Activated CD4-positive, alpha-beta T cell treated with anti-CD3 and anti-CD28 coated beads, Interleukin-2, amount 50 U/mL, for 48 hours (primary cell): Measurements from ENCODE around the gene NIN.
"Not testable (repeated sequence)": the region's sequence is repeated elsewhere in the genome, so short reads cannot be mapped to it uniquely, and the experiment has no call there.

Experiments used
- DNase-seq, 2 experiments: peaks; one replicate each; pipeline ENCODE4 v3.0.0-alpha.2; 2020

The NIN gene

GRCh38 chr14:50816395-50817047 lies 14.4 kb downstream of the NIN start:
- DNase-seq = no peak

- DNase-seq = not testable (repeated sequence)
Measured at GRCh38 chr14:50815526-50815925, 15.4 kb downstream of the NIN start.

GRCh38 chr14:50815058-50815457 lies 15.9 kb downstream of the NIN start:
- DNase-seq = not testable (repeated sequence)

- no peak for DNase-seq
Measured at GRCh38 chr14:50814161-50814560, 16.8 kb downstream of the NIN start.

GRCh38 chr14:50813544-50813863 lies 17.5 kb downstream of the NIN start:
- DNase-seq = no peak

- DNase-seq = no peak
Measured at GRCh38 chr14:50812856-50813543, 18.0 kb downstream of the NIN start.

- DNase-seq = no peak
Measured at GRCh38 chr14:50812180-50812579, 18.8 kb downstream of the NIN start.

GRCh38 chr14:50808053-50808452 lies 22.9 kb downstream of the NIN start:
- no peak for DNase-seq

- no peak for DNase-seq
Measured at GRCh38 chr14:50806241-50806933, 24.6 kb downstream of the NIN start.

- no peak for DNase-seq
Measured at GRCh38 chr14:50805396-50805795, 25.6 kb downstream of the NIN start.

GRCh38 chr14:50804181-50804721 lies 26.7 kb downstream of the NIN start:
- DNase-seq = no peak

- no peak for DNase-seq
Measured at GRCh38 chr14:50801706-50802105, 29.3 kb downstream of the NIN start.

- DNase-seq = no peak
Measured at GRCh38 chr14:50800032-50800431, 30.9 kb downstream of the NIN start.

GRCh38 chr14:50798048-50798421 lies 32.9 kb downstream of the NIN start:
- no peak for DNase-seq

GRCh38 chr14:50797250-50798047 lies 33.5 kb downstream of the NIN start:
- no peak for DNase-seq

- no peak for DNase-seq
Measured at GRCh38 chr14:50796390-50796789, 34.6 kb downstream of the NIN start.

GRCh38 chr14:50795909-50796308 lies 35.1 kb downstream of the NIN start:
- DNase-seq = no peak

- DNase-seq = no peak
Measured at GRCh38 chr14:50795142-50795541, 35.8 kb downstream of the NIN start.

- DNase-seq = no peak
Measured at GRCh38 chr14:50794068-50794645, 36.8 kb downstream of the NIN start.

GRCh38 chr14:50792634-50793068 lies 38.3 kb downstream of the NIN start:
- DNase-seq = no peak

GRCh38 chr14:50792051-50792477 lies 38.9 kb downstream of the NIN start:
- no peak for DNase-seq

GRCh38 chr14:50791201-50791600 lies 39.8 kb downstream of the NIN start:
- DNase-seq = no peak

GRCh38 chr14:50790589-50790988 lies 40.4 kb downstream of the NIN start:
- no peak for DNase-seq
